Ascending aorta (tissue), 2 donors: ENCODE results near the gene CD300LD. TPM values are rescaled to one million over a fixed set of nuclear protein-coding genes. Genes with fewer than 3 reads are reported as not detected.
"Not testable (repeated sequence)": the region's sequence is repeated elsewhere in the genome, so short reads cannot be mapped to it uniquely, and the experiment has no call there.

Source experiments
- DNase-seq, 2 donors: peaks; one replicate each; pipeline ENCODE4 v3.0.0-alpha.2; 2019; ENCODE audit warnings: low spot score in 2 of 2
- H3K27ac ChIP-seq, 2 donors: fragments of 200-600 bp; sonication (generic); one replicate each; pipeline ENCODE4 v1.5.1; 2016 to 2017; ENCODE audit warnings: mild to moderate bottlenecking in 1 of 2
- H3K27me3 ChIP-seq: fragments of 200-600 bp; sonication (generic); one replicate; pipeline ENCODE4 v1.5.1; 2017
- H3K36me3 ChIP-seq, 2 donors: fragments of 200-600 bp; sonication (generic); one replicate each; pipeline ENCODE4 v1.5.1; 2016
- H3K4me1 ChIP-seq, 2 donors: fragments of 200-600 bp; sonication (generic); one replicate each; pipeline ENCODE4 v1.5.1; 2016 to 2017; ENCODE audit warnings: mild to moderate bottlenecking in 1 of 2
- H3K4me3 ChIP-seq, 2 donors: fragments of 200-600 bp; sonication (generic); one replicate each; pipeline ENCODE4 v1.5.1; 2016 to 2017; ENCODE audit warnings: mild to moderate bottlenecking in 1 of 2
- H3K9me3 ChIP-seq, 2 donors: fragments of 200-600 bp; sonication (generic); one replicate each; pipeline ENCODE4 v1.5.1; 2016
- CTCF ChIP-seq, 3 experiments: fragments of 200-600 bp in 2 of 3; fragments of 450-650 bp in 1 of 3; sonication (generic) in 2 of 3; IDR thresholded peaks; one replicate each; pipeline ENCODE4 v1.5.1; 2016 to 2019; ENCODE audit warnings: antibody characterized with exemption in 3 of 3, mild to moderate bottlenecking in 1 of 3, moderate library complexity in 1 of 3
- intact Hi-C: fragments of 100-400 bp; cut with DNase I; formaldehyde crosslinking; loops from one replicate; pipeline ENCODE4 v1.15.1; 2023
- total RNA-seq: library from RNA; depleted of rRNA; stranded (reverse); fragments of >200 nt; gene quantifications from one replicate; pipeline ENCODE4 v1.1.0, GENCODE V29; 2016

CD300LD gene
- total RNA-seq, 1 donor from 2014 or later: not detected

GRCh38 chr17:74574489-74575142 is 17.5 kb downstream of the CD300LD start:
- DNase-seq: no peak
- intact Hi-C loops: no loop called here
- Histone ChIP-seq H3K4me3 (no peak overlapping the region), H3K27ac (no peak overlapping the region), H3K4me1 (no peaks in the 10 kb centered on the region), H3K27me3 (no peaks in the 10 kb centered on the region), H3K36me3 (no peaks in the 10 kb centered on the region), H3K9me3 (no peaks in the 10 kb centered on the region)
- TF ChIP-seq CTCF (IDR thresholded peaks at IDR 0.05): no peak

- DNase-seq, intact Hi-C loops: not testable (repeated sequence)
These were observed 18.4 kb downstream of the CD300LD start for GRCh38 chr17:74573635-74574034.

GRCh38 chr17:74573169-74573568 is 18.9 kb downstream of the CD300LD start:
- intact Hi-C loops: no loop called here
- H3K4me1 ChIP-seq: no peaks in the 10 kb centered on the region
- no peak for TF ChIP-seq CTCF (IDR thresholded peaks at IDR 0.05)
- H3K4me3 ChIP-seq: no peak overlapping the region
- no peaks in the 10 kb centered on the region for H3K9me3 ChIP-seq
- no peaks in the 10 kb centered on the region for H3K27me3 ChIP-seq
- H3K27ac ChIP-seq: no peak overlapping the region
- DNase-seq: no peak
- H3K36me3 ChIP-seq: no peaks in the 10 kb centered on the region

More at GRCh38 chr17:74573635-74574034, 18.4 kb downstream of the CD300LD start:
- H3K36me3 ChIP-seq, H3K4me3 ChIP-seq, H3K9me3 ChIP-seq, H3K27ac ChIP-seq, H3K27me3 ChIP-seq, H3K4me1 ChIP-seq: not testable (repeated sequence)

- TF ChIP-seq CTCF (IDR thresholded peaks at IDR 0.05): no peak
- Histone ChIP-seq H3K4me3 (no peak overlapping the region), H3K36me3 (no peaks in the 10 kb centered on the region), H3K27me3 (no peaks in the 10 kb centered on the region), H3K27ac (no peak overlapping the region), H3K4me1 (no peaks in the 10 kb centered on the region), H3K9me3 (no peaks in the 10 kb centered on the region)
- intact Hi-C loops: no loop called here
- no peak for DNase-seq
These were observed 20.3 kb downstream of the CD300LD start for GRCh38 chr17:74571621-74572270.

GRCh38 chr17:74569020-74570003 is 22.8 kb downstream of the CD300LD start:
- no peak overlapping the region for H3K4me3 ChIP-seq
- H3K36me3 ChIP-seq: no peaks in the 10 kb centered on the region
- no peak for TF ChIP-seq CTCF (IDR thresholded peaks at IDR 0.05)
- peak; percentile 65 to 79 for DNase-seq
- no peak overlapping the region for H3K27ac ChIP-seq
- H3K4me1 ChIP-seq: no peaks in the 10 kb centered on the region
- intact Hi-C loops: no loop called here
- no peaks in the 10 kb centered on the region for H3K9me3 ChIP-seq
- H3K27me3 ChIP-seq: no peaks in the 10 kb centered on the region
